Ramos (cell line): ENCODE results near the gene BSCL2.
"Not testable (repeated sequence)": the region's sequence is repeated elsewhere in the genome, so short reads cannot be mapped to it uniquely, and the experiment has no call there.

Source experiments
- in situ Hi-C: fragments of 300-500 bp; cut with MboI; formaldehyde crosslinking; loops from one replicate; pipeline ENCODE4 v1.14.3; 2022; ENCODE audit warnings: low sequenced_read_pairs; ENCODE audit not compliant: unreplicated experiment

The BSCL2 gene

GRCh38 chr11:62719302-62719978, 12.2 kb upstream of the BSCL2 start:
- in situ Hi-C loops = no loop called here

- in situ Hi-C loops = no loop called here
Measured at GRCh38 chr11:62716816-62717215, 9.6 kb upstream of the BSCL2 start.

- in situ Hi-C loops = no loop called here
Measured at GRCh38 chr11:62716206-62716605, 9.0 kb upstream of the BSCL2 start.

- in situ Hi-C loops = no loop called here
Measured at GRCh38 chr11:62715150-62716130, 8.2 kb upstream of the BSCL2 start.

GRCh38 chr11:62713343-62713742, 6.1 kb upstream of the BSCL2 start:
- in situ Hi-C loops = no loop called here

GRCh38 chr11:62712861-62713260, 5.6 kb upstream of the BSCL2 start:
- in situ Hi-C loops = no loop called here

GRCh38 chr11:62712276-62712812, 5.1 kb upstream of the BSCL2 start:
- in situ Hi-C loops = no loop called here

- in situ Hi-C loops = no loop called here
Measured at GRCh38 chr11:62710001-62710345, 2.7 kb upstream of the BSCL2 start.

- in situ Hi-C loops = no loop called here
Measured at GRCh38 chr11:62709247-62710000, 2.2 kb upstream of the BSCL2 start.

GRCh38 chr11:62708793-62709192, 1.6 kb upstream of the BSCL2 start:
- in situ Hi-C loops = no loop called here

GRCh38 chr11:62708392-62708791, 1.2 kb upstream of the BSCL2 start:
- in situ Hi-C loops = no loop called here

- in situ Hi-C loops = no loop called here
Measured at GRCh38 chr11:62706850-62707247, 375 bp downstream of the BSCL2 start.

GRCh38 chr11:62705880-62706849, 1.1 kb downstream of the BSCL2 start:
- in situ Hi-C loops = no loop called here

GRCh38 chr11:62705413-62705812, 1.8 kb downstream of the BSCL2 start:
- in situ Hi-C loops = no loop called here

GRCh38 chr11:62703921-62704320, 3.3 kb downstream of the BSCL2 start:
- in situ Hi-C loops = not testable (repeated sequence)

GRCh38 chr11:62702246-62702645, 5.0 kb downstream of the BSCL2 start:
- in situ Hi-C loops = no loop called here

- in situ Hi-C loops = loop anchor here (10.0 kb wide), 2 partner anchors 270 to 300 kb away; no protein-coding TSS in a partner anchor
Measured at GRCh38 chr11:62694455-62695167, 12.6 kb downstream of the BSCL2 start.

GRCh38 chr11:62693624-62694023, 13.6 kb downstream of the BSCL2 start:
- in situ Hi-C loops = loop anchor here (10.0 kb wide), 2 partner anchors 269 to 299 kb away; no protein-coding TSS in a partner anchor
